ENCODE data around the gene UTP11.
"Not testable (repeated sequence)": the region's sequence is repeated elsewhere in the genome, so short reads cannot be mapped to it uniquely, and the experiment has no call there.

The UTP11 gene

DNA sequence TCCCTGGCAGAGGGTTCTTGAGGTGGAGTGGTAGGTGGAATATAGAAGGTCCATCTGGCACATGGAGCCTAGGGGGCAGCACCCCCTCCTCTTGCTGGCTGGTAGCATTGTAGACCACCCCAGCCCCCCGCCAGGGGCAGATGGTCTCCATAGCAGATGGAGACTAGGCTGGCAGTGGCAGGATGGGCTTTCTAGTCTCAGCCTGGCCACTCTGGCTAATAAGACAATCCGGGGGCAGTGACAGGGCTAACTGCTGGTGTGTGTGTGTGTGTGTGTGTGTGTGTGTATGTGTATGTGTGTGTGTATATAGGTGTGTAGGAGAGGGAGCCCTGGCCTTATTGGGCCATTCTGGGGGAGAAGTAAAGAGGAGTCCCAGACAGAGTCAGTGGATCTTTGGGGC, 16.1 kb downstream of the UTP11 start:
- H3K4me3 ChIP-seq (ENCODE audit: low read depth, low read length) = no peak overlapping the region
- peak; percentile 31 for DNase-seq (ENCODE audit: low read depth)
- TF ChIP-seq, protein P1, sequence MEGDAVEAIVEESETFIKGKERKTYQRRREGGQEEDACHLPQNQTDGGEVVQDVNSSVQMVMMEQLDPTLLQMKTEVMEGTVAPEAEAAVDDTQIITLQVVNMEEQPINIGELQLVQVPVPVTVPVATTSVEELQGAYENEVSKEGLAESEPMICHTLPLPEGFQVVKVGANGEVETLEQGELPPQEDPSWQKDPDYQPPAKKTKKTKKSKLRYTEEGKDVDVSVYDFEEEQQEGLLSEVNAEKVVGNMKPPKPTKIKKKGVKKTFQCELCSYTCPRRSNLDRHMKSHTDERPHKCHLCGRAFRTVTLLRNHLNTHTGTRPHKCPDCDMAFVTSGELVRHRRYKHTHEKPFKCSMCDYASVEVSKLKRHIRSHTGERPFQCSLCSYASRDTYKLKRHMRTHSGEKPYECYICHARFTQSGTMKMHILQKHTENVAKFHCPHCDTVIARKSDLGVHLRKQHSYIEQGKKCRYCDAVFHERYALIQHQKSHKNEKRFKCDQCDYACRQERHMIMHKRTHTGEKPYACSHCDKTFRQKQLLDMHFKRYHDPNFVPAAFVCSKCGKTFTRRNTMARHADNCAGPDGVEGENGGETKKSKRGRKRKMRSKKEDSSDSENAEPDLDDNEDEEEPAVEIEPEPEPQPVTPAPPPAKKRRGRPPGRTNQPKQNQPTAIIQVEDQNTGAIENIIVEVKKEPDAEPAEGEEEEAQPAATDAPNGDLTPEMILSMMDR (IDR thresholded peaks at IDR 0.05; ENCODE audit: insufficient read depth, low read depth, low read length, missing control alignments) = no peak

DNA sequence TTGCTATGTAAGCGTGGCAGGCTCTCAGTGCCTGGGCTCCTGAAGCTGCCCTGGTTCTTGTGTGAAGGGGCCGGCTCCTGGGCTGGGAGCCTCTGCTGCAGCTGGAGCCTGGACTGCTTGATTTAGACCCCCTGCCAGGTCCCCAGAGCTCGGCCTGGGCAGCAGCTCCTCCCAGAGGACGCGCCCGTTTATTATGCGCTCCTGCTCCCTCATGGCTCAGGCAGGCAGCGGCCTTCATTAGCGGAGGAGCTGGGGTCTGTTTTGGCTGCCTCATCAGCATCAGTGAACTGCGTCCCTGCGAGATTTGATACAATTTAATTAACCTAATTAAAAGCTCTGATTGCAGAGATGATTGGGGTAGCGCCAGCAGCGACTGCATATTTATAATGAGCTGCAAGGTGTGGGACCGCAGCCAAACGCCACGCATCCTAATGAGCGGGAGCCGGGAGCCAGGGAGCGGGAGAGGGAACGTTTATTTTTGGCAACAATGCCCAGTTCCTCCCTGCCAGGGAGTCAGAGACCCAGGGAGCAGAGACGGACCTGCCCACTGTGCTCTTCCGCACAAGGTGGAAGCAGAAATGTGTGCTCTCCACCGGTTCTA, 16.6 kb downstream of the UTP11 start:
- H3K4me3 ChIP-seq (ENCODE audit: low read depth, low read length) = no peak overlapping the region
- no peak for DNase-seq (ENCODE audit: low read depth)
- TF ChIP-seq, protein P1 (IDR thresholded peaks at IDR 0.05; ENCODE audit: insufficient read depth, low read depth, low read length, missing control alignments) = no peak

GRCh38 chr1:38029685-38030511, 17.4 kb downstream of the UTP11 start:
- peak overlapping the region; percentile 30 for H3K4me3 ChIP-seq (ENCODE audit: low read depth, low read length)
- DNase-seq (ENCODE audit: low read depth) = peak; percentile 86
- TF ChIP-seq, protein P1 (IDR thresholded peaks at IDR 0.05; ENCODE audit: insufficient read depth, low read depth, low read length, missing control alignments) = no peak

DNA sequence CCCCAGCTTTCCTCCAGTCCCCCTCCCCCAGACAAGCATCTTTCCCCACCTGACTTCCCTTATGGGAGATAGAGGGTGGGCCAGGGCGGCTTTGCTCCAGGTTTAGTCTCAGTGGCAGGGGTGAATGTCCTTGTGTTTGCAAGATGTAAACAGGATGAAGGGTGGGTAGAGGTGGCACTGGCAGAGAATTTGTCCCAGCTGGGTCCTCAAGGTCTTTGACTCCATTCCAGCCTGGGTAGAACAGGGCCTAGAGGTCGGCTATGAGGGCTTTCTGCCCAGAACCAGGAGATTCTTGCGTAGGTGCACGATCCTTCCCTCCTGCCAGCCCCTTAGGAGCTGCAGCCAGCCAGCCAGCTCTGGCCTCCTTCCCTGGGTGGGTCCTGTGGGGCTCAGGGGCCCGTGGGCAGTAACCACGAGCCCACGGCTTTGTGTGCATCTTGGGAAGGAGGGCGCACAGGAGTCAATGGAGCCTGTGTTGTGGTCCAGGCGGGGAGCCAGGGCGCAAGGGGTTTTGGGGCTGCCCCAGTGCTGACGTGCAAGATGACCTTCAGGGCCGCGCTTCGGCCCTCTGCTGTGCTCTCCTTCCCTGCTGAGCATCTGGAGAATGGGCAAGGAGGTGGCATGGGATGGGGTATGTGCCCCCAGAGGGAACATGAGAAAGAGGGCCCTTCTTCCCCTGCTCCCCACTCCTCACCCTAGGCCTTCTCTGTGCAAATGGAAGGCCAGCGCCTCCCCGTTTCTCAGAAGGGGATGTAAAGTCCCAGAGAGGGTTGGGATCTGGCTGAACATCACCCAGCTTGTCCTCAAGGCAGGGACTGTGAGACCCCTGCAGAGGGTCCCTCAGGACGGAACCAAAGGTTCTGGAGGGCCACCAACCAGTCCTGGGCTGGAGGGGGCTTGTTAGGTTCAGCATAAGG, 18.3 kb downstream of the UTP11 start:
- DNase-seq (ENCODE audit: low read depth) = peak; percentile 20
- TF ChIP-seq, protein P1 (IDR thresholded peaks at IDR 0.05; ENCODE audit: insufficient read depth, low read depth, low read length, missing control alignments) = no peak
- H3K4me3 ChIP-seq (ENCODE audit: low read depth, low read length) = peak overlapping the region; percentile 30

DNA sequence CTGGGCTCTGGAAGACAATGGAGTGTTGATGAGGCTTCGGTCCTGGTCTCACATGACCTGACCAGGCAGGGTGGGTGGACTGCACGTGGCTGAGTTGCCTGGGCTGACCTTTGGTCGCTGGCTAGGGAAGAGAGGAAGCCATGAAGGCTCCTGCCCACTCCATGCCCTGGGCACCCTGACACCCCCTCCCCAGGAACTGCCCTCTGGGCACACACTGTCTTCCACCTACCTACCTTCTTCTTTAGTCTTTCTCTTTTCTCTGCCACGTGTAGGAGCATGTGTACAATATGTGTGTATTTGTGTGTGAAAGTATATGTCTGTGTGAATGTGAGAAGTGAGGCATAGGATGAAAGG, 19.0 kb downstream of the UTP11 start:
- no peak for DNase-seq (ENCODE audit: low read depth)
- TF ChIP-seq, protein P1 (IDR thresholded peaks at IDR 0.05; ENCODE audit: insufficient read depth, low read depth, low read length, missing control alignments) = no peak
- no peak overlapping the region for H3K4me3 ChIP-seq (ENCODE audit: low read depth, low read length)

DNA sequence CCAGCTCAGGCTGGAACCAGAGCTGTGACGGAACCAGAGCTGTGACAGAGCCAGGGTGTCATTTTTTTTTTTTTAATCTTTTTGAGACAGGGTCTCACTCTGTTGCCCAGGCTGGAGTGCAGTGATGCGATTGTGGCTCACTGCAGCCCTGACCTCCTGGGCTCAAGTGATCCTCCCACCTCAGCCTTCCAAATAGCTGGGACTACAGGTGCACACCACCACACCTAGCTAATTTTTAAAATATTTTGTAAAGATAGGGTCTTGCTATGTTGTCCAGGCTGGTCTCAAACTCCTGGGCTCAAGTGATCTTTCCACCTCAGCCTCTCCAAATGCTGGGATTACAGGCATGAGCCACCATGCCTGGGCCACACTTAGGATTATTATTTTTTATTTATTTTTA, 20.5 kb downstream of the UTP11 start:
- DNase-seq (ENCODE audit: low read depth); H3K4me3 ChIP-seq (ENCODE audit: low read depth, low read length): not testable (repeated sequence)

DNA sequence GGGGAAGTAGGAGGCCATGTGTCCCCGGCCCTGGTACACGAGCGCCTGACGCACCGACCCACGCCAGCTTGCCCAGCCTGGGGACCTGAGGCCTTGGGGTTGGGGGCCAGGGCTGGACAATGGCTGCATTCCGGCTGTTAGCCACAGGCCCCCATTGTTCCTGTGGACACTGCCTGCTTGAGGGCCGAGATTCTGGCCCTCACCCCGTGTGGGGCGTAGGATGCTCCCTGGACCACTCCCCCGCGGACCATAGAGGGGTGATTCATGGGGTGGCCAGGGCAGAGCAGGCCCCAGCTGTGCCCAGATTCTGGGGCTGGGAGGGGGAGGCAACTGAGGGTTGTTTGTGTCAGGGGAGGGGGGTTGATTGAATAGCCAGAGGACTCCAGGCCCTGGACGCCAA, 22.3 kb downstream of the UTP11 start:
- TF ChIP-seq, protein P1 (IDR thresholded peaks at IDR 0.05; ENCODE audit: insufficient read depth, low read depth, low read length, missing control alignments) = no peak
- no peak overlapping the region for H3K4me3 ChIP-seq (ENCODE audit: low read depth, low read length)
- DNase-seq (ENCODE audit: low read depth) = no peak

Measured in GM12865 (cell line).